ENCODE data around the gene VOPP1. TPM values are rescaled to one million over a fixed set of nuclear protein-coding genes. Genes with fewer than 3 reads are reported as not detected.

The VOPP1 gene
- total and polyA plus RNA-seq, 12 donors: 9.3 to 42.9 (median 22.8) TPM

- peaks cover 0 to 19% (median 0%) of the 10 kb centered on the region in 9 donors for H3K36me3 ChIP-seq
- peaks cover 0 to 39% (median 11%) of the 10 kb centered on the region in 9 donors for H3K4me1 ChIP-seq
- H3K9me3 ChIP-seq: no peaks in the 10 kb centered on the region
- DNase-seq (no peak), ATAC-seq (no peak)
- no peak overlapping the region for H3K4me3 ChIP-seq
- intact Hi-C loops (cut with DNase I): loop anchor here in 1 of 10 donors (10.0 kb wide), 1 partner anchor 74 kb away; no protein-coding TSS in a partner anchor
- 94 to 96% methylated on average over 5 of the region's 5 CpGs for WGBS, 2 donors
- H3K27me3 ChIP-seq: no peaks in the 10 kb centered on the region
- TF ChIP-seq CTCF (IDR thresholded peaks at IDR 0.05): no peak
- no peak overlapping the region for H3K27ac ChIP-seq
These were observed 63.9 kb downstream of the VOPP1 start for GRCh38 chr7:55508221-55509011.

GRCh38 chr7:55507743-55508142 is 64.6 kb downstream of the VOPP1 start:
- no peak overlapping the region for H3K4me3 ChIP-seq
- TF ChIP-seq CTCF (IDR thresholded peaks at IDR 0.05): no peak
- H3K36me3 ChIP-seq: peaks cover 0 to 18% (median 0%) of the 10 kb centered on the region in 9 donors
- 93 to 95% methylated on average over 5 of the region's 5 CpGs for WGBS, 2 donors
- intact Hi-C loops (cut with DNase I): loop anchor here in 1 of 10 donors (10.0 kb wide), 1 partner anchor 73 kb away; no protein-coding TSS in a partner anchor
- peaks cover 4 to 39% (median 14%) of the 10 kb centered on the region in 9 donors for H3K4me1 ChIP-seq
- no peak for ATAC-seq
- no peaks in the 10 kb centered on the region for H3K27me3 ChIP-seq
- H3K27ac ChIP-seq: no peak overlapping the region
- no peaks in the 10 kb centered on the region for H3K9me3 ChIP-seq
- DNase-seq: no peak

GRCh38 chr7:55504967-55505658 is 67.2 kb downstream of the VOPP1 start:
- Histone ChIP-seq H3K9me3 (no peaks in the 10 kb centered on the region), H3K4me3 (no peak overlapping the region), H3K27me3 (no peaks in the 10 kb centered on the region), H3K36me3 (peaks cover 0 to 21% (median 0%) of the 10 kb centered on the region in 9 donors), H3K4me1 (peaks cover 4 to 45% (median 31%) of the 10 kb centered on the region in 9 donors), H3K27ac (no peak overlapping the region)
- 90 to 91% methylated on average over 10 of the region's 10 CpGs for WGBS, 2 donors
- no peak for DNase-seq
- intact Hi-C loops (cut with DNase I): loop anchor here in 1 of 10 donors (10.0 kb wide), 1 partner anchor 70 kb away; no protein-coding TSS in a partner anchor
- no peak for TF ChIP-seq CTCF (IDR thresholded peaks at IDR 0.05)
- no peak for ATAC-seq

- 71 to 73% methylated on average over 6 of the region's 6 CpGs for WGBS, 2 donors
- no peak for TF ChIP-seq CTCF (IDR thresholded peaks at IDR 0.05)
- peaks cover 4 to 54% (median 31%) of the 10 kb centered on the region in 9 donors for H3K4me1 ChIP-seq
- H3K27me3 ChIP-seq: no peaks in the 10 kb centered on the region
- intact Hi-C loops (cut with DNase I): loop anchor here in 1 of 10 donors (10.0 kb wide), 1 partner anchor 69 kb away; no protein-coding TSS in a partner anchor
- H3K9me3 ChIP-seq: no peaks in the 10 kb centered on the region
- ATAC-seq (peak in 1 of 8 donors; percentile 30), DNase-seq (no peak)
- H3K4me3 ChIP-seq: no peak overlapping the region
- no peak overlapping the region for H3K27ac ChIP-seq
- peaks cover 0 to 27% (median 0%) of the 10 kb centered on the region in 9 donors for H3K36me3 ChIP-seq
These were observed 68.0 kb downstream of the VOPP1 start for GRCh38 chr7:55504093-55504859.
